VCaP (cell line): Measurements from ENCODE around the gene FBXO21.
"Not testable (repeated sequence)": the region's sequence is repeated elsewhere in the genome, so short reads cannot be mapped to it uniquely, and the experiment has no call there.

Experiments used
- H3K27ac ChIP-seq: fragments of 450-650 bp; 2 replicates; pipeline ENCODE4 v1.5.1; 2017
- CTCF ChIP-seq: fragments of 450-650 bp; conservative IDR thresholded peaks from 2 replicates; pipeline ENCODE4 v1.5.1; 2017; ENCODE audit warnings: mild to moderate bottlenecking, moderate library complexity

Gene FBXO21

GRCh38 chr12:117193903-117194302, 3.6 kb upstream of the FBXO21 start:
- no peak for TF ChIP-seq CTCF

DNA sequence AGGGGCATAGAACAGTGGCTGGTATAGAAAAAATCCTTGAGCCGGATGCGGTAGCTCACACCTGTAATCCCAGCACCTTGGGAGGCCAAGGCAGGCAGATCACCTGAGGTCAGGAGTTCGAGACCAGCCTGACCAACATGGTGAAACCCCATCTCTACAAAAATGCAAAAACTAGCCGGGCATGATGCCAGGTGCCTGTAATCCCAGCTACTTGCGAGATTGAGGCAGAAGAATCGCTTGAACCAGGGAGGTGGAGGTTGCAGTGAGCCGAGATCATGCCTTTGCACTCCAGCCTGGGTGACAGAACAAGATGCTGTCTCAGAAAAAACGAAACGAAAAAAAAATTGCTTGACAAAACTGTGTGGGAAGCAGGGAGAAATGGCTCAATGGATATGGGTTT, 2.3 kb upstream of the FBXO21 start:
- H3K27ac ChIP-seq: not testable (repeated sequence)

More at GRCh38 chr12:117193903-117194302, 3.6 kb upstream of the FBXO21 start:
- H3K27ac ChIP-seq: no peak overlapping the region

DNA sequence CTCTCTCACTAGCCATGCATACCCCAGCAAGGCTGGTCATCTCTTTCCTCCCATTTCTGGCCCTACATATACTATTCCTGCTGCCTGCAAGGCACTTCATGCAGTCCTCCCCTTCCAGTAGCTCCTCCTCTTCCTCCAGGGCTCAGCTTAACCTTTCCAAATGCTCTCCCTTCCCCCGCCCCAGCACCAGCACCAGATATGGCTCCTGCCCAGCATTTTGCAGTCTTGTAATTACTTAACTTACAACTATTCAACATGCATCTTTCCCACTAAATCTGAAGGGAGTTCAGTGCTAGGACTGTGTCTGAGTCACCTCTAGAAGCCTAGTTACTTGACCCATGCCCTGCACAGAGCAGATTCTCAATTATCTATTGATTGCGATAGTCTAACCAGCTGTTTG, 1.8 kb upstream of the FBXO21 start:
- TF ChIP-seq CTCF: no peak
- no peak overlapping the region for H3K27ac ChIP-seq

DNA sequence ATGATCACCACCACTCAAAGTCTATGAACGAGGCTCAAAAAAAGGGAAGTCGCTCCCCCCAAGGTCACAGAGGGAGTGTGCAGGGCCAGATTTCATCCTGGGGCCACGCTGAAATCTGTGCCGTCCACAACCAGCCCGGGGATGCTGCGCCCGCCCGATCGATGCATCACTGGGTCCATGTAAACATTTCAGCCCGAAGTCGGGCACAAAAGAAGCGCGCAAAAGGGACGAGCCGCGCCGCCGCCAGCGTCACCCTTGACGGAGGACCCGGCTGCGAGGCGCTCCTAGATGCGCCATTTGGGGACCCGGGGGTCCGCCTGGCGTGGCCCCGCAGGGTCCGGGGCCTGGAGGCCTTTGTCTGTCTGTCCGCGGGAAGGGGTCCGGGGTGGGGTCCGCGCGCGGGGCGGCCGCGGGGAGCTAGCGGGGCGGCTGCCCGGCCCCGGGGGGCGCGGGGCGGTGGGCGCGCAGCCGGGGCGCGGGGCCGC, 503 bp downstream of the FBXO21 start:
- no peak for TF ChIP-seq CTCF
- H3K27ac ChIP-seq: peak overlapping the region; percentile 91

- peak overlapping the region; percentile 91 for H3K27ac ChIP-seq
These were observed 1.1 kb downstream of the FBXO21 start for GRCh38 chr12:117188961-117189724.

DNA sequence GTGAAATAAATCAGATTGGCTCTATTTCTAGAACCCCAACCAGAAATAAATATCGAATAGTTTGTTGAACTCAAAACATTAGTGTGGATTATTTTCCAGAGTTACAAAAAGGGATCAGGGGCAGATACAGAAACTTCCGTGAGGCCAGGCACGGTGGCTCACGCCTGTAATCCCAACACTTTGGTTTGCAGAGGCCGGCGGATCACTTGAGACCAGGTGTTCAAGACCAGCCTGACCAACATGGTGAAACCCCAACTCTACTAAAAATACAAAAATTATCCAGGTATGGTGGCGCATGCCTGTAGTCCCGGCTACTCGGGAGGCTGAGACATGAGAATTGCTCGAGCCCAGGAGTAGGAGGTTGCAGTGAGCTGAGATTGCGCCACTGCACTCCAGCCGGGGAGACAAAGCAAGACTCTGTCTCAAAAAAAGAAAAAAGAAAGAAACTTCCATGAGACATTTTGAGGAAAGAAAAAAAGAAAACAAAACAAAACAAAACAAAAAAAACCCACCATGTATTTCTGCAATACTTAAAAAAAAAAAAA, 2.1 kb downstream of the FBXO21 start:
- H3K27ac ChIP-seq: peak overlapping the region; percentile 91
- no peak for TF ChIP-seq CTCF

More at GRCh38 chr12:117188961-117189724, 1.1 kb downstream of the FBXO21 start:
- TF ChIP-seq CTCF: no peak

- TF ChIP-seq CTCF: no peak
- peak overlapping the region; percentile 91 for H3K27ac ChIP-seq
These were observed 2.8 kb downstream of the FBXO21 start for GRCh38 chr12:117187421-117187820.

DNA sequence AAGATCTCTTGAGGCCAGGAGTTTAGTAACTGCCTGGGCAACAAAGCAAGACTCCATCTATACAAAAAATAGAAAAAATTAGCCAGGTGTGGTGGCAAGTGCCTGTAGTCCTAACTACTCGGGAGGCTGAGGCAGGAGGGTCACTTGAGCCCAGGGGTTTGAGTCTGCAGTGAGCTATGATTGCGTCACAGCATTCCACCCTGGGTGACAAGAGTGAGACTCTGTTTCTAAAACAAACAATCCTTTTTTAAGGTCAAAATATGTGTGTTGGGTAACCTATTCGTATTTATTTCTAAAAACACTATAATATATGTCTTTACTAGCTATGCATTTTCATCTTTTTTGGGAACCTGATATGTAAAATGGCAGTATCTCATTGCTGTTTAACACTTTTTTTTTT, 7.4 kb downstream of the FBXO21 start:
- TF ChIP-seq CTCF: no peak
- H3K27ac ChIP-seq: no peak overlapping the region

- H3K27ac ChIP-seq: not testable (repeated sequence)
These were observed 8.8 kb downstream of the FBXO21 start for GRCh38 chr12:117181468-117181843.
